Mucosa of rectum (tissue), 2 donors: ENCODE data around the gene MGAT5B.

Source experiments
- H3K27ac ChIP-seq, 2 donors: one replicate each; pipeline ENCODE4 v1.7.0; 2013; ENCODE audit warnings: inconsistent platforms in 2 of 2, low read depth in 2 of 2, low read length in 2 of 2
- H3K27me3 ChIP-seq, 2 donors: one replicate each; pipeline ENCODE4 v1.7.0; 2013; ENCODE audit warnings: low read length in 2 of 2; ENCODE audit not compliant: control insufficient read depth in 2 of 2, insufficient read depth in 2 of 2
- H3K36me3 ChIP-seq, 2 donors: one replicate each; pipeline ENCODE4 v1.7.0; 2013; ENCODE audit warnings: low read length in 2 of 2; ENCODE audit not compliant: control insufficient read depth in 2 of 2, insufficient read depth in 2 of 2
- H3K4me1 ChIP-seq, 2 donors: one replicate each; pipeline ENCODE4 v1.7.0; 2013; ENCODE audit warnings: low read length in 2 of 2, mild to moderate bottlenecking in 1 of 2; ENCODE audit not compliant: control insufficient read depth in 2 of 2, insufficient read depth in 2 of 2
- H3K4me3 ChIP-seq, 2 donors: one replicate each; pipeline ENCODE4 v1.7.0; 2013; ENCODE audit warnings: low read length in 2 of 2
- H3K9ac ChIP-seq, 2 donors: one replicate each; pipeline ENCODE4 v1.7.0; 2013; ENCODE audit warnings: low read length in 2 of 2, low read depth in 1 of 2, mild to moderate bottlenecking in 1 of 2
- H3K9me3 ChIP-seq, 2 donors: one replicate each; pipeline ENCODE4 v1.7.0; 2013; ENCODE audit warnings: low read length in 2 of 2; ENCODE audit not compliant: control insufficient read depth in 2 of 2
- donor health status: healthy.
- donor health status: Normal muscosa, but diverticular disease.

Gene MGAT5B, protein sequence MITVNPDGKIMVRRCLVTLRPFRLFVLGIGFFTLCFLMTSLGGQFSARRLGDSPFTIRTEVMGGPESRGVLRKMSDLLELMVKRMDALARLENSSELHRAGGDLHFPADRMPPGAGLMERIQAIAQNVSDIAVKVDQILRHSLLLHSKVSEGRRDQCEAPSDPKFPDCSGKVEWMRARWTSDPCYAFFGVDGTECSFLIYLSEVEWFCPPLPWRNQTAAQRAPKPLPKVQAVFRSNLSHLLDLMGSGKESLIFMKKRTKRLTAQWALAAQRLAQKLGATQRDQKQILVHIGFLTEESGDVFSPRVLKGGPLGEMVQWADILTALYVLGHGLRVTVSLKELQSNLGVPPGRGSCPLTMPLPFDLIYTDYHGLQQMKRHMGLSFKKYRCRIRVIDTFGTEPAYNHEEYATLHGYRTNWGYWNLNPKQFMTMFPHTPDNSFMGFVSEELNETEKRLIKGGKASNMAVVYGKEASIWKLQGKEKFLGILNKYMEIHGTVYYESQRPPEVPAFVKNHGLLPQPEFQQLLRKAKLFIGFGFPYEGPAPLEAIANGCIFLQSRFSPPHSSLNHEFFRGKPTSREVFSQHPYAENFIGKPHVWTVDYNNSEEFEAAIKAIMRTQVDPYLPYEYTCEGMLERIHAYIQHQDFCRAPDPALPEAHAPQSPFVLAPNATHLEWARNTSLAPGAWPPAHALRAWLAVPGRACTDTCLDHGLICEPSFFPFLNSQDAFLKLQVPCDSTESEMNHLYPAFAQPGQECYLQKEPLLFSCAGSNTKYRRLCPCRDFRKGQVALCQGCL

DNA sequence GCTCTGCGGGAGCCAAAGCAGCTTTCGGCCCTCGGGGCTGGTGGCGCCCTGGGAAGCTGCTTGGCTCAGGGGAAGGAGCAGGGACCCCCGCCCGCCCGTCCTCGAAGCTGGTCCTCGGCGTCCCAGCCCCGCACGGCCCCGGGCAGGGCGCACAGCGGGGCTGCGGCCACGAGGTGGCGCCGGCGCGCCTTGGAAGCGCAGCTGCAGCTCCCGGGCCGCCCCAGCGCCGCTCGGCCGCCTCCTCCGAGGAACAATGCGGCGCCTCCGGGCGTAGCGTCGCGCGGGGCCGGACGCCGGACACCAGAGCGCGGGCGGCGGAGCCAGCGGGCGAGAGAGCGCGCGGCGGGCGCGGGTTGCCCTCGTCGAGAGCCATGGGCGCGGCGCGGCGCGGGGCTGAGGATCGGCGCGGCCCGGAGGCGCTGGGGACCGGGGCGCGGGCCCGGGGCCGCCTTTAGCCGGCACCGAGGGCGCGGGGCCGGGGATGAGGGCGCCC, at the start of gene MGAT5B:
Gene MGAT5B (plus strand): TSS at position 229 of the 493 bp plus-strand sequence. CDS start 626 bp downstream, outside the sequence.
- Histone ChIP-seq H3K27ac (no peak within 1 kb of the TSS), H3K36me3 (no peaks in the 10 kb centered on the region), H3K27me3 (peaks cover 24 to 45% of the 10 kb centered on the region in 2 donors), H3K9ac (no peak within 1 kb of the TSS), H3K4me3 (no peak within 1 kb of the TSS), H3K9me3 (no peaks in the 10 kb centered on the region), H3K4me1 (peaks cover 0 to 9% of the 10 kb centered on the region in 2 donors)

DNA sequence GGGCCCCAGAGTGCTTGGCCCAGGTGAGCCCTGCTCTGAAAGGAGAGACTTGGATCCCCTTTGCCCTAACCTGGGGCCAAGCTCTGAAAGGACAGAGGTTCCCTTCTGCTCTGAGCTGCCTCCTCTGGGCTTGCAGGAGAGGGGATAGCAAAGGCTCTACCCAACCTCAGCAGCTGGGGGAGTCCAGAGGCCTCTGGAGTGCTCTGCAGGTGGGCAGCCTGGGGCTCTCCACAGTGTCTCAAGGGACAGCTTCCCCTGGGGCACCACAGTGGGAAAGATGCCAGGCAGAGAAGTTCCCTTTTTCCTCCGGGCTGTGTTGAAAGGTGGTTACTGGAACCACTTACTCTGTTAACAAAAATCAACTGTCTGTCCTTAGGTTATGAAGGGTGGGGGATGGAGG, 48.2 kb upstream of the MGAT5B start:
- Histone ChIP-seq H3K4me3 (no peak overlapping the region), H3K36me3 (no peaks in the 10 kb centered on the region), H3K9me3 (no peaks in the 10 kb centered on the region), H3K9ac (no peak overlapping the region), H3K27me3 (no peaks in the 10 kb centered on the region), H3K4me1 (no peaks in the 10 kb centered on the region), H3K27ac (no peak overlapping the region)

DNA sequence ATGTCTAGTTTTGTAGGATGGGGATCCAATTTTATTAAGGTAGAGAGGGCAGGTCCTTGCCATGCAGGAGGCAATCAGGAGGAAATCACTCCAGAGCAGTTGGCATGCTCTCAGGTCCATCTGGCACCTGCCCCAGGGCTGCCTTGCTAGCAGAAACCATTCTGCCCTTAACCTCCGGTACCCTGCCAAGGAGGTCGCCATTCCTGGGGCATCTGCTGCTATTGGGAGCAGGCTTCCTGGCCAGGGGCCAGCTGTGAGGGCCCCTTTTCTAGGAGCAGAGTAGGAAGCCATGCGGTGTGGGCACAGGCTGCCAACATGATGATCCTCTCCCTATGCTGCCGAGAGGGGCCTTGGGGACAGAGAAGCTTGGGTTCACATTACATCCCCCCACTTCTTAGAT, 47.6 kb upstream of the MGAT5B start:
- no peaks in the 10 kb centered on the region for H3K36me3 ChIP-seq
- no peak overlapping the region for H3K4me3 ChIP-seq
- H3K9me3 ChIP-seq, result no peaks in the 10 kb centered on the region
- no peaks in the 10 kb centered on the region for H3K4me1 ChIP-seq
- H3K27ac ChIP-seq, result no peak overlapping the region
- no peaks in the 10 kb centered on the region for H3K27me3 ChIP-seq
- no peak overlapping the region for H3K9ac ChIP-seq

DNA sequence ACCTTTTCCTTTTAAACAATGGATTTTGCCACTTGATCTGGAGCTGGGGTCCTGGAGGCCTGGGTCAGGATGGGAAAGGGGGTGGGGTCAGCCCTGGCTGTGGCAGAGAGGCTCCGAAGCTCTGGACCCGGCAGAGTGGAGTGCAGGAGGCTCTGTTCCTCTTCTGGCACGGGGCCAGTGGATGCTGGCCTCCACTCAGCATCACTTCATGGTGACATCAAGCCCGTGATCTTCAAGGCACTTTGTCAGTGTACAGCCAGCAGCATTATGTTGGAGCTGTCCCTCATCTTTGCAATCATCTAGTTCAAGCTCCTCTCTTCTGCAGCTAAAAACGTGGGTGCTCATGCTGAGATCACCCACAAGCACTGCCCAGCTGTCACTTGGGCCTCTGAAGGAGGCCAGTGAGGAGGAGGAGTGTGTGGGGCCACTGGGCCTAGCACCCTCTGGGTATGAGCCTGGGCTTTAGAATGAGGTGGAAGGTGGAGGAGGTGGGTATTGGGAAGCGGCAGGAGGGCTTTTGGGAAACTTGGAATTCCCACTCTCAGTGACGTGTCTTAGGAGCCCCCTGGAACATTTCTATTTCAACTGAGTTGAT, 45.9 kb upstream of the MGAT5B start:
- H3K36me3 ChIP-seq, result no peaks in the 10 kb centered on the region
- no peak overlapping the region for H3K27ac ChIP-seq
- H3K4me3 ChIP-seq, result no peak overlapping the region
- no peaks in the 10 kb centered on the region for H3K4me1 ChIP-seq
- H3K27me3 ChIP-seq, result no peaks in the 10 kb centered on the region
- no peak overlapping the region for H3K9ac ChIP-seq
- no peaks in the 10 kb centered on the region for H3K9me3 ChIP-seq

DNA sequence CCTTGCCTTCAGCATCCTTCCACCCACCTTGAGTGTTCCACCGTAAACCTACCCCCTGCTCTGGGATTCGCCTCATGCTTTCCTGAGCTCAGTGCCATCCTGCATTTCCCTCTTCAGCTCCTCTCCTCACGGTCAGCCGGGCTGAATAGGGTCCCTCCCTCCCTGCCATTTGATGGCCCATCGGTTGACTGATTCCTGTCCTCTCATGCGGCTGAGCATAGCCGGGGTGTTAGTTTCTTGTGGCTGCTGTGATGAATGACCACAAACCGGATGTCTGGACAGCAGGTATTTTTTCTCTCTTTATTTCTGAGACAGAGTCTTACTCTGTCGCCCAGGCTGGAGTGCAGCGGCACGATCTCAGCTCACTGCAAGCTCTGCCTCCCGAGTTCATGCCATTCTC, 44.1 kb upstream of the MGAT5B start:
- Histone ChIP-seq H3K4me1 (no peaks in the 10 kb centered on the region), H3K9ac (no peak overlapping the region), H3K27ac (no peak overlapping the region), H3K36me3 (no peaks in the 10 kb centered on the region), H3K9me3 (no peaks in the 10 kb centered on the region), H3K27me3 (no peaks in the 10 kb centered on the region), H3K4me3 (no peak overlapping the region)

- Histone ChIP-seq H3K4me1 (no peaks in the 10 kb centered on the region), H3K4me3 (no peak overlapping the region), H3K36me3 (no peaks in the 10 kb centered on the region), H3K27ac (no peak overlapping the region), H3K27me3 (no peaks in the 10 kb centered on the region), H3K9ac (no peak overlapping the region), H3K9me3 (no peaks in the 10 kb centered on the region)
Measured at GRCh38 chr17:76826330-76827068, 41.7 kb upstream of the MGAT5B start.

DNA sequence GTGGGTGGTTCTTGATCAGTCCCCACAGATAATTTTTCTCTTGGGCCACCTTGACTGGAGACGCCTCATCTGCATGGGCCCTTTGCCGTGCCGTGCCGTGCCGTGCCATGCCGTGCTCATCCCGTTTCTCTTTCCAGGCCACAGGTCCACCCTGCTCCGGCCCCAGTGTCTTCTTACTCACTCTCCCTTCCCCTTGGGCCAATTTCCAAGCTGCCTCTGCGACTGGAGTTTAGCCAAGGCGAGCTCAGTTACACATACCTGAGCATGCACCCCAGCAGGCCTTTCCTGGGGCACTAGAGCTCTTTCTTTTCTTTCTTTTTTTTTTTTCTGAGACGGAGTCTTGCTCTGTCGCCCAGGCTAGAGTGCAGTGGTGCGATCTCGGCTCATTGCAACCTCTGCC, 40.5 kb upstream of the MGAT5B start:
- Histone ChIP-seq H3K27me3 (no peaks in the 10 kb centered on the region), H3K9ac (no peak overlapping the region)

DNA sequence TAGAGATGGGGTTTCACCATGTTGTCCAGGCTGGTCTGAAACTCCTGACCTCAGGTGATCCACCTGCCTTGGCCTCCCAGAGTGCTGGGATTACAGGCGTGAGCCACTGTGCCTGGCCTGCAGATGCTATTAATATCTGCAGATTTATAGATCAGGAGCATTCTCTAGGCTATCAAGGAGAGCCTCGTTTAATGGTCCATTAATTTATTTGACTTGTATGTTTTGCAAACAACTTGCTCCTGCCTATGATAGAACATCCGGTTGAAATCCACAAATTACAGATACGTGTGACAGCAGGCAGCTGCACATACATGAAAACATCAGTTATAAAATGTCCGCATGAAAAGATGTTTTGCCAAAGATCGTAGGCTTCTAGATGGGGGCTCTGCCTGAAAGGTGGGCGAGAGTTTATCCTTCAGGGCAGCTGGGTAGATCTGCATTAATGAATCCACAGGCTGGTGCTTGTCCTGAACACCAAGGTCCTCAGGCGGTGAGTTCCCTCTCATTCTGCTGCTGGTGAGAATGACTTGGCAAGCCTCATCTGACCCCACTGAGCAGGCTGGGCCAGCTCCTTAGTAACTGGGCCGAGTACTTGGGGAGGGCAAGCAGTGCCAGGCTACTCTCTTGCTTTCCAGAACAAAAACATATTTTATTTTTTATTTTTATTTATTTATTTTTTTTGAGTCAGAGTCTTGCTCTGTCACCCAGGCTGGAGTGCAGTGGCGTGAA, 37.1 kb upstream of the MGAT5B start:
- H3K36me3 ChIP-seq, result no peaks in the 10 kb centered on the region
- H3K9me3 ChIP-seq, result no peaks in the 10 kb centered on the region
- H3K9ac ChIP-seq, result no peak overlapping the region
- no peak overlapping the region for H3K4me3 ChIP-seq
- H3K27me3 ChIP-seq, result no peaks in the 10 kb centered on the region
- no peaks in the 10 kb centered on the region for H3K4me1 ChIP-seq
- H3K27ac ChIP-seq, result no peak overlapping the region

More for the DNA sequence above, 40.5 kb upstream of the MGAT5B start:
- H3K4me1 ChIP-seq, result no peaks in the 10 kb centered on the region
- no peaks in the 10 kb centered on the region for H3K9me3 ChIP-seq
- H3K27ac ChIP-seq, result no peak overlapping the region
- no peaks in the 10 kb centered on the region for H3K36me3 ChIP-seq
- no peak overlapping the region for H3K4me3 ChIP-seq

- Histone ChIP-seq H3K27me3 (no peaks in the 10 kb centered on the region), H3K9me3 (no peaks in the 10 kb centered on the region), H3K9ac (no peak overlapping the region), H3K4me3 (no peak overlapping the region), H3K36me3 (no peaks in the 10 kb centered on the region), H3K27ac (no peak overlapping the region), H3K4me1 (no peaks in the 10 kb centered on the region)
Measured at GRCh38 chr17:76833034-76833644, 35.1 kb upstream of the MGAT5B start.
